Endometrial microvascular endothelial cells (primary cell): ENCODE results near the gene HLA-DOB. TPM values are rescaled to one million over a fixed set of nuclear protein-coding genes. Genes with fewer than 3 reads are reported as not detected.

Source experiments
- in situ Hi-C: cut with HindIII; loops from 2 replicates; pipeline ENCODE4 v1.10.0; 2017; ENCODE audit warnings: low sequenced_read_pairs, low pct_unique_long_range_greater_than_20kb; ENCODE audit errors: inconsistent ontology term
- total RNA-seq: library from RNA; depleted of rRNA; stranded (reverse); fragments of >200 nt; gene quantifications from one replicate; pipeline ENCODE4 v1.2.3, GENCODE V29; 2015; ENCODE audit errors: inconsistent ontology term

Gene HLA-DOB
- 1.0 TPM for total RNA-seq

GRCh38 chr6:32816746-32817204 lies at the start of gene HLA-DOB:
TSS of gene HLA-DOB (minus strand) at chr6:32817002. CDS start at chr6:32816951, 51 bp downstream.
- in situ Hi-C loops: no loop called here

- in situ Hi-C loops: no loop called here
These were observed 49.1 kb upstream of the HLA-DOB start for GRCh38 chr6:32865724-32866443.

GRCh38 chr6:32862725-32863124 lies 45.9 kb upstream of the HLA-DOB start:
- in situ Hi-C loops: no loop called here

GRCh38 chr6:32860674-32861073 lies 43.9 kb upstream of the HLA-DOB start:
- in situ Hi-C loops: no loop called here

- in situ Hi-C loops: no loop called here
These were observed 41.4 kb upstream of the HLA-DOB start for GRCh38 chr6:32858194-32858593.

GRCh38 chr6:32857156-32857891 lies 40.5 kb upstream of the HLA-DOB start:
- in situ Hi-C loops: no loop called here

GRCh38 chr6:32855467-32856174 lies 38.8 kb upstream of the HLA-DOB start:
- in situ Hi-C loops: no loop called here

- in situ Hi-C loops: no loop called here
These were observed 37.8 kb upstream of the HLA-DOB start for GRCh38 chr6:32854376-32855178.

- in situ Hi-C loops: no loop called here
These were observed 37.0 kb upstream of the HLA-DOB start, which contains the start of the genes PSMB9 and TAP1 for GRCh38 chr6:32853541-32854375. TSS of gene PSMB9 (plus strand) at chr6:32854192. CDS start at chr6:32854230, 38 bp downstream. TSS of gene TAP1 (minus strand) at chr6:32853704. CDS start at chr6:32853636, 68 bp downstream.

GRCh38 chr6:32852844-32853540 lies 36.2 kb upstream of the HLA-DOB start:
- in situ Hi-C loops: no loop called here

GRCh38 chr6:32852018-32852843 lies 35.4 kb upstream of the HLA-DOB start:
- in situ Hi-C loops: no loop called here

GRCh38 chr6:32851025-32851424 lies 34.2 kb upstream of the HLA-DOB start:
- in situ Hi-C loops: no loop called here

GRCh38 chr6:32849126-32849525 lies 32.3 kb upstream of the HLA-DOB start:
- in situ Hi-C loops: loop anchor here (25.0 kb wide), 1 partner anchor 138 kb away; no protein-coding TSS in a partner anchor

- in situ Hi-C loops: loop anchor here (25.0 kb wide), 1 partner anchor 140 kb away; no protein-coding TSS in a partner anchor
These were observed 31.0 kb upstream of the HLA-DOB start for GRCh38 chr6:32847795-32848194.

GRCh38 chr6:32847004-32847403 lies 30.2 kb upstream of the HLA-DOB start:
- in situ Hi-C loops: loop anchor here (25.0 kb wide), 1 partner anchor 140 kb away; no protein-coding TSS in a partner anchor

GRCh38 chr6:32845384-32845884 lies 28.6 kb upstream of the HLA-DOB start:
- in situ Hi-C loops: loop anchor here (25.0 kb wide), 1 partner anchor 142 kb away; no protein-coding TSS in a partner anchor
